Activated CD8-positive, alpha-beta memory T cell treated with anti-CD3 and anti-CD28 coated beads, Interleukin-2, amount 10 ng/mL, durations not matched to agents 7 days and 5 days (primary cell): ENCODE measurements around the gene FTCD. TPM values are rescaled to one million over a fixed set of nuclear protein-coding genes. Genes with fewer than 3 reads are reported as not detected.

Source experiments
- ATAC-seq: fragments of 150-1000 bp; cut with Tn5 transposase; one replicate; pipeline ENCODE4 v1.10.0; 2021; ENCODE audit warnings: moderate library complexity
- CTCF ChIA-PET: fragments of 350-600 bp; sonication (Branson Sonifier 250); formaldehyde crosslinking; loops from one replicate; lab custom pipeline; 2021; ENCODE audit warnings: antibody characterized with exemption; lab: Charles Lee
- DNase-seq: peaks from one replicate; pipeline ENCODE4 v3.0.0-alpha.2; 2020
- H3K27ac Mint-ChIP-seq: one replicate; pipeline ENCODE4 v1.8.0; 2021; ENCODE audit warnings: mild to moderate bottlenecking, mixed read lengths
- H3K27me3 Mint-ChIP-seq: one replicate; pipeline ENCODE4 v1.8.0; 2021; ENCODE audit warnings: mixed read lengths
- H3K36me3 Mint-ChIP-seq: one replicate; pipeline ENCODE4 v1.8.0; 2021; ENCODE audit warnings: mild to moderate bottlenecking, mixed read lengths
- H3K4me1 Mint-ChIP-seq: one replicate; pipeline ENCODE4 v1.8.0; 2021; ENCODE audit warnings: mixed read lengths
- H3K4me3 Mint-ChIP-seq: one replicate; pipeline ENCODE4 v1.8.0; 2021; ENCODE audit warnings: mild to moderate bottlenecking, moderate library complexity, mixed read lengths
- H3K9me3 Mint-ChIP-seq: one replicate; pipeline ENCODE4 v1.8.0; 2022; ENCODE audit warnings: low read depth, mixed read lengths
- total RNA-seq, 2 experiments: library from RNA; stranded (reverse); gene quantifications; one replicate each; pipeline ENCODE4 v1.2.3, GENCODE V29; 2021

FTCD gene
- total RNA-seq, 2 experiments from 2014 or later: not detected

DNA sequence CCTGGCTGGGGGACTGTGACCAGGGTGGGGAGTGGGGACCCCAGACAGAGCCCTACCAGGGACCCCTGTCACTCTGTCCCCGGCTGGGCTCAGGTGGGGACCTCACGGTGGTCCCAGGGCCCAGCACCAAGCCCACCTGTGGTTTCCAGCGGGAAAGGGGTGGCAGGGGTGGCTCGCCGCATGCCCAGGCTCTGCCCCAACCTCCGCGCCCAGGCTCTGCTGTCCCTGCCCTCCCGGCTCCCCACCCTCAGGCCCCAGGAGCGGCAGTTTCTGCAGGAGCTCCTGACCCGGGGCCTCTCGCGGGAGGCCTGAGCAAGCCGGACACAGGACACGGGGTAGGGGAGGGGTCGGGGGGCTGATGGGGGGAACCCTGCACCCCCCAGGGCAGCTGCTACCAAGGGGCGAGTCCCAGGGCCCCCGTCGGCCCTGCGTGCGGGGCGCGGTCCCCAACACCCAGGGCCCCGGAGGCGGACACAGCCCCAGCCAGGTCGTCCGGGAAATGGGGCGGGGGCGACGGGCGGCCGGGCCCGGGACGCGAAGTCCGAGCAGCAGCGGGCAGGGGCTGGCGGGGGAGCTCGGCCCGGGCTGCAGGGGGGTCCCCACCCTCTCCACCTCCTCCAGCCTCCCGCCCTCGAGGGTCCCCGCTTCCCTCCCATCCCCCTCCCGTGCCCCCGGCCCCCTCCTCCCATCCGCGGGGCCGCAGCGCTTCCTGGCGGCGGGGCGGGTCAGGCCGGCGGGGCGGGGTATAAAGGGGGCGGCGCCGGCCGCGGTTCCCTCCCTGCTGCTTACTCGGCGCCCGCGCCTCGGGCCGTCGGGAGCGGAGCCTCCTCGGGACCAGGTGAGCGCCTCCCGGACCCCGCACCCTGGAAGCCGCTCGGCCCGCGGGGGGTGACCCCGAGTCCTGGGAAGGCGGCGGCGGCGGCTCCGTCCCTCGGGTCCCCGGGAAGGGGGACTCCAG lies 57.8 kb downstream of the FTCD start, which contains the start of gene COL6A2:
TSS of gene COL6A2 (plus strand) at position 777 of the 958 bp plus-strand sequence.
- H3K27ac Mint-ChIP-seq: no peak within 1 kb of the TSS
- H3K36me3 Mint-ChIP-seq: peaks cover 4% of the 10 kb centered on the region
- peaks cover 4% of the 10 kb centered on the region for H3K9me3 Mint-ChIP-seq
- DNase-seq: peak; percentile 44
- peaks cover 7% of the 10 kb centered on the region for H3K4me1 Mint-ChIP-seq
- ATAC-seq: peak; percentile 85
- CTCF ChIA-PET: no interaction called here
- H3K27me3 Mint-ChIP-seq: peaks cover 35% of the 10 kb centered on the region
- no peak within 1 kb of the TSS for H3K4me3 Mint-ChIP-seq

DNA sequence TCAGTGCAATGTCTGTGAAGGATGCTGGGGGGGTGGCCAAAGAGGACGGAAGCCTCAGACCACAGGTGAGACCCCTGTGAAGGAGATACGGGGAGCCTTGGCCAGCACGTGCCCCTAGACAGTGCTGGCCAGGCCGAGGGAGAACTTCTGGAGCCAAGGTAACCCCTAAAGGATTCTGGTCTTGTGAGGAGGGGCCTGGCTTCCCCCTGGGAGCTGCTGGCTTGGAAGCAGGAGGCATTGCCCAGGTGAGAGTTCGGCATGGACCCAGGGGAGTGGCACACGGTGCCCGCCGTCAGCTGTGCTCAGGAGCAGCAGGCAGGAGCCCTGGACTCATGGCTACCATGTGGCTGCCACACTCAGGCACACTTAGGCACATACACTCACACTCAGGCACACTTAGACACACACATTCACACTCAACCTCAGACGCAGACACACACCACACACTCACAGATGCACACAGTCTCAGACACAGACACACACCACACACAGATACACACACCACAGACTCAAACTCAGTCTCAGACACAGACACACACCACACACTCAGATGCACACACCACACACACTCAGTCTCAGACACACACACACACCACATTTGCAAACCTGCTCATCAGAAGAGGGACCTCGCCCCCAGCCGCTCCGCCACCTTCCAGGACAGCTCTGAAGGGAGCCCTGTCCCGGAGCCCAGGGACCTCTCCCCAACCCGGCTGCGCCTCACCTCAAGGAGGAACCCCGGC lies 58.6 kb downstream of the FTCD start:
- DNase-seq: peak; percentile 38

DNA sequence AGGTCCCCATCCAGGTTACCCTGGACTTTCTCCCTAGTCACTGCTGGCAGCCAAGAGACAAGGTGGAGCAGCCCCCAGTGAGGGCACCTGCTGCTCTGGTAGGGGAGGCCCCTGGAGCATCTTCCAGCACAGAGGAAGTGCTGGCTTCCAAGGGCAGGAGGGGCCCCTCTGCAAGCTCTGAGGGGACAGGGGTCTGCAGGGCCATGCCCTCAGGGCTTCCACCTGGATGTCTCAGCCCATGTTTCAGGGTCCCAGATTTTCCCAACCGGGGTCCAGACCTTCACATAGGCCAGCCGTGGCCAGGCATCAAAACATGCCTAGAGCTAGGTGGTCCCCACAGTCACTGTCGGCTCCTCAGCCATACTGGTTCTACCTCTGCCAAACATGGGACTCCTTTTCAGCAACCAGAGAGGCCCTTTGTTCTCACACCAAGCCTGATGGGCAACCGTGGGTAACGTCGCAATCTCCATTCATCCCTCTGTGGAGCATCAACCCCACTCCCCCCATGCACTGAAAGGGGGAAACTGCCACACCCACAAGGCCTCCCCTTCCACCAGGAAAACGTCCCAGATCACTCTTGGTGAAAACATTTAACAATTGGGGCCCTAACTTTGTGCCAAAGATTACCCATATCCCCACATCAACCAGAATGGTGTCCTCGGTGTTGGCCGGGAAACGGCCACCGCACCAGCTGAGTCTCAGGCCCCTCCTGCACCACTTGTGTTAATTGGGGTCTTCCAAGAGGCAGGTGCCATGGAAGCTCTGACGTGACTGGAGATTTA lies 59.4 kb downstream of the FTCD start:
- H3K4me3 Mint-ChIP-seq: no peak overlapping the region
- peak; percentile 36 for DNase-seq
- CTCF ChIA-PET: no interaction called here

More for the DNA sequence above, 58.6 kb downstream of the FTCD start:
- no peaks in the 10 kb centered on the region for H3K36me3 Mint-ChIP-seq
- ATAC-seq: no peak
- H3K9me3 Mint-ChIP-seq: no peaks in the 10 kb centered on the region
- no peak overlapping the region for H3K27ac Mint-ChIP-seq
- no peak overlapping the region for H3K4me3 Mint-ChIP-seq
- peaks cover 7% of the 10 kb centered on the region for H3K4me1 Mint-ChIP-seq
- H3K27me3 Mint-ChIP-seq: peaks cover 31% of the 10 kb centered on the region
- CTCF ChIA-PET: no interaction called here

DNA sequence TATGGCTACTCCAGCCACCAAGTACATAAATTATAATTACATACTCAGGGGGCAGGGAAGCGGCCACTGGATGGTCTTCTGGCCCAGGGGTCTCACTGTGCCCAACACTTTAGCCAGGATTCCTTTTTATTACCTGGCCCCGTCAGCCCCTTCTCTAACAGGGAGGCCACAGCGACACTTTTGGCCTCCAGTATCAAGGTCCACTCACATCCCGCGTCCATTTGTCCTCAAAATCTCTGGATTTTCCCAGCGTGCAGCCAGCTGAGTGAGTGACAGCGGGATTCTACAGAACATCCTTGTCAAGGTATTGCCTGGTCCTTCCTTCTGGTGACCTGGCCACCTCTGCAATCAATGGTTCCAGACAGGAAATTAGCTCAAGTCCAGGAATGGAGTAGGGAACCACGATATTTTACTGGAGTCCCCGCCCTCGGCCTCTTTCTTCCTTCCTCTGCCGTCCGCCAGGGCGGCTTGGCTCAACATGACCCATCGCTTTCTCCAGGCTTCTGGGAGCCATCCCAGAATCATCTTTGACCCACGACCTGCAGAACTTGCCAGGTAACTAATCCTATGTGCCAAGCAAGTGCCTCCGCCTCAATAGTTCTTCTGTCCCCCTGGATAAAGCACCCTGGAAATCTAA lies 60.2 kb downstream of the FTCD start:
- peak; percentile 18 for DNase-seq
- Mint-ChIP-seq H3K9me3 (peaks cover 9% of the 10 kb centered on the region), H3K27me3 (peaks cover 16% of the 10 kb centered on the region)

More for the DNA sequence above, 59.4 kb downstream of the FTCD start:
- no peak for ATAC-seq
- Mint-ChIP-seq H3K9me3 (peaks cover 3% of the 10 kb centered on the region), H3K27me3 (peaks cover 23% of the 10 kb centered on the region), H3K27ac (no peak overlapping the region), H3K4me1 (peaks cover 7% of the 10 kb centered on the region), H3K36me3 (peaks cover 2% of the 10 kb centered on the region)

DNA sequence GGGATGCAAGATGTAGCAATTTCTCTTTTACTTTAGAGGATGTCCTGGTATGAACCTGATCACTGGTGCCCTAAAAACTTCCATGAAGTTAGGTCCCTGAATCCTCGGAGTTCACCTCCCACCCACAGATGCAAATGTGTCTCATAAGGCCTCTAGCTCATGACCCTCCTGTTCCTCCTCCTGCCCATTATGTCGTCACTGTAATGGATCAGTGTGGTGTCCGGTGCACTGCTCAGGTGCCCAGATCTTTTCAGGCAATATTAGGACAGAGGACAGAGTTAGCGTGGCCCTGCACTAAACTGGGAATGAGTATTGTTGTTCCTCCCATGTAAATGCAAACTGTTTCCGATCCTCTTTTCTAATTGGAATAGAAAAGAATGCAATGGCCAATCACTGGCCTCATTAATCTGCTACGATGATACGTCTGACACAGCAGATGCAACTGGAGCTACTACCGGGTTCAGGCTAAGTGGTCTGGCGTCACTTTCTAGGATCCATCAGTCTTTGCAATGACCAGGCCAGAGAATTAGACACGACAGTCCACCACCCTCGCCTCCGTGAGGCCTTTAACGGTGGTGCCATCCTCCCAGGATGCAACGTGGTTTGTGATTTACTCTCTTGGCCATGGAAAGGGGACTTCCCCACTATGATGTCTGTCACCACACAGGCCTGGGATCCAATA lies 60.8 kb downstream of the FTCD start:
- peak; percentile 30 for DNase-seq
- H3K4me3 Mint-ChIP-seq: no peak overlapping the region
- peaks cover 12% of the 10 kb centered on the region for H3K27me3 Mint-ChIP-seq
- H3K9me3 Mint-ChIP-seq: peaks cover 10% of the 10 kb centered on the region
- H3K27ac Mint-ChIP-seq: no peak overlapping the region
- CTCF ChIA-PET: no interaction called here
- peaks cover 7% of the 10 kb centered on the region for H3K4me1 Mint-ChIP-seq
- ATAC-seq: no peak
- H3K36me3 Mint-ChIP-seq: peaks cover 8% of the 10 kb centered on the region

More for the DNA sequence above, 60.2 kb downstream of the FTCD start:
- H3K4me1 Mint-ChIP-seq: peaks cover 7% of the 10 kb centered on the region
- CTCF ChIA-PET: no interaction called here
- no peak for ATAC-seq
- H3K36me3 Mint-ChIP-seq: peaks cover 7% of the 10 kb centered on the region
- H3K4me3 Mint-ChIP-seq: no peak overlapping the region
- no peak overlapping the region for H3K27ac Mint-ChIP-seq

DNA sequence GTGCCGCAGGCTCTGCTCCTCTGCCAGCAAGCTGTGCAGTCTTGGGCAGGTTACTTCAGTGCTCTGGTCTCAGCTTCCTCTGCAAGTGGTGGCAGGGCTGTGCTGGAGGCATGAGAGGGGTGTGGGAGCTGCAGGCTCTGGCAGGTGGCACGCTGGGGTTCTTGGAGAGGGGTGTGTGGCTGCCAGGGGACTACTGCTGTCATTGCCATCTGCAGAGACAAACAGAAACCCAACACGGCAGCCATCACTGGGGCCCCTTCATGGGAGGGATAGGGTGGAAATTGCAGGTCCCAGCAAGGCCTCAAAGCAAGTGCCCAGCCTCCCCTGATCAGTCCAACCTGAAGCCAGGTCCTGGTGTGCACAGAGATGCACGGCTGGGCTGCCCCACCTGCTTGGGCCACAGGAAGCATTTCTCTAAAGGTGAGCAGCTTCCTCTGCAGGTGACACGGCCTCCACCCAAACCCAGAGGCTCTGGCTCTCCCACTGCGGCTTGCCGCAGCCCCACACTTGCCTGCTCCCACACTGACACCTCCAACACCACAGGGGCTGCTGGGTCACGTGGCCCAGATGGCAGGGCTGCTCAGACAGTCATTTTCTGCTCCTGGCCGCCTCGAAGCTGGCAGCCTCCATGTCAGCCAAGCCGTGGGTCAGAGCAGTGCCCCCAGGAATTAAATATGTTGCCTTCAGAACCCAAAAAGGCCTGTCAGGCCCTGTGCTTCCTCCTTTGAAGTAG lies 61.5 kb downstream of the FTCD start:
- CTCF ChIA-PET: no interaction called here
- Mint-ChIP-seq H3K27me3 (peaks cover 9% of the 10 kb centered on the region), H3K27ac (no peak overlapping the region), H3K4me1 (peaks cover 7% of the 10 kb centered on the region), H3K9me3 (peaks cover 10% of the 10 kb centered on the region), H3K4me3 (no peak overlapping the region), H3K36me3 (peaks cover 8% of the 10 kb centered on the region)
- peak; percentile 45 for DNase-seq
- ATAC-seq: no peak

DNA sequence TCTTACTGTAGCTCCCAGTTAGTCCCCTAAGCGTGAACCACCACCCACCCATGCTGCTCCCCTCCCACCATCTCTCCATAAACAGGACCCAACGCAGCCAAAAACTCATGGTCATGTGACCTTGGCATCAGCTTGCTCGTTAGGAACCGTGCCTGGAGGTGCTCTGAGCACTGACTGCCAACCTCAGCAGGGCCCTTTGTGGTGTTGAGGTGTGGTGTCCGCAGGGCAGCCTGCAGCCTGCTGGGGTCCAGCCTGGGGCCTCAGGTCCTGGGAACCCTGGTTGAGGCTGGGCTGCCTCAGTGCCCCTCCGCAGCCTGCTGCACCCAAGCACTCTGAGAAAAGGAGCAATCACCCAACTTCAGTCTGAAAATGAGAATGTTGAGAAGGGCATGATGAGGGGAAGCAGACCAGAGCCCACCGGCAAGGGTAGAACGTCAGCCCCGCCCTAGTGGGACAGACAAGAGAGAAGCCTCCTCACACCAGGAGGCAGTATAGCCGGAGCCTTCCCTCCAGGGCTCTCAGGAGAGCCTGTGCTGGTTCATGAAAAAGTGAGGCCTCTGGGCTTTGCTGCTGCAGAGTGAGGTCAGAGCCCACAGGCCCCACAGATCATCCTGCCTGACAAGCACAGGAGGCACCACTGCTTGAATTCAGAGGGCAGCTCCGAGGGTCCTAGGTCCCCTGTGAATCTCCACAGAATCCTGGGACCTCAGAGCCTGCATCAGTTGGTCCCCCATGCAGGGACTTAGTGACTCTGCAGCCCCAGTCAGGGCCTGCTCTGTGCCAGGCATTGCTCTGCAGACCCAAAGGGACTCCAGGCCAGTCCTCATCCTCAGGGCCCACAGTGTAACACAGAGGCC lies 62.3 kb downstream of the FTCD start:
- Mint-ChIP-seq H3K9me3 (peaks cover 14% of the 10 kb centered on the region), H3K36me3 (peaks cover 8% of the 10 kb centered on the region), H3K27ac (no peak overlapping the region), H3K27me3 (peaks cover 11% of the 10 kb centered on the region), H3K4me3 (no peak overlapping the region), H3K4me1 (peaks cover 7% of the 10 kb centered on the region)
- ATAC-seq (no peak), DNase-seq (peak; percentile 40)
- CTCF ChIA-PET: no interaction called here

DNA sequence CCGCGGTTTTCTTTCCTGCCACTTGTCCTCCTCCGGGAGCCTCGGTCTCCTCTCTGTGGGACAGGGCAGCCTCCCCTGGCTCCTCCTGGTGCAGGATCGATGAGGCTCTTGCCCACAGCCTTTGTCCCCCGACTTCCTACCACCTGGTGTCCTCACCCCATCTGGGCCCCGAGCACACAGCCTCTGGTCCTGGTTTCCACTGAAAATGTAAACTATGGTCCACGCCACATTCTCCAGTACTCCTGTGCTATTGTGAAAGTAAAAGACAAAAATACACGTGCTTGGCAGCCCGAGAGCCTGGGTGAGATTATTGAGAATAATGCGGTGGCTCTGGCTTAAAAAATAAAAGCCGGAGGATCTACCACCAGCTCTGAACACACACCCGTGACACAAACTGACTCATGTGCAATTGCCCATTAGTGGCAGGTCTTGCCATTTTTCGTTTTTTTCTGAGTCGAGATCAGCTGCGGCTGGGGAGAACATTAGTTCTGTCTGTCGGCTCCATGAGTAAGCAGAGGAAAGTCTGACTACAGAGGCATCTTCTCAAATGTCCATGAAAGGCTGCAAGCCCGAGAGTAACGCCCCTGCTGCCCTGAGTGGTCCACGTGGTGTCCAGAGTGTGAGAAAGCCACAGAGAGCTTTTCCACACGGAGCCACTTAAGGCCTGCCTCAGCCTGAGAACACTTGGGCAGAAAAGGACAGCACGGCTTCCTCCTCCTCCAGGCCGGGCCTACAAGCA lies 63.2 kb downstream of the FTCD start:
- ATAC-seq: no peak
- Mint-ChIP-seq H3K27ac (no peak overlapping the region), H3K4me3 (no peak overlapping the region), H3K9me3 (peaks cover 14% of the 10 kb centered on the region), H3K4me1 (peaks cover 7% of the 10 kb centered on the region), H3K27me3 (peaks cover 11% of the 10 kb centered on the region), H3K36me3 (peaks cover 8% of the 10 kb centered on the region)
- peak; percentile 26 for DNase-seq
- CTCF ChIA-PET: no interaction called here

DNA sequence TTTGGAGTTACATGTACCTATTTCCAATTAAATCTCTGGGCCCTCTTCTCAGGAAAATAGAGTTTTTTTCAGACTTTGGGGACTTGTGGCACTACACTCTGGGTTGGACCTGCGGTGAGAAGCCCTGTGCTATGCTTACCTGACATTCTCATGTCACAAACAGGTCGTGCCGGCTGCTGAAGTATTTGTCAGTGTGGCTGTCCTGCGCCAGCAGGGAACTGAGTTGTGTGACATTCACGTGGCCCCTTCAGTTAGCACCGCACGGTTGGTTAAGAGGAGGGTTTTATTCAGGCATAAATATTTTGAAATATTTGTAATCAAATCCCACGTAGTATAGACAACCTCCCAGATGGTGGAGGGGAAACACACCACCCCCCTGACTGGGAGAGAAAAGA lies 63.8 kb downstream of the FTCD start:
- CTCF ChIA-PET: no interaction called here
- Mint-ChIP-seq H3K27ac (no peak overlapping the region), H3K36me3 (peaks cover 8% of the 10 kb centered on the region), H3K27me3 (peaks cover 10% of the 10 kb centered on the region), H3K4me3 (no peak overlapping the region), H3K4me1 (peaks cover 5% of the 10 kb centered on the region), H3K9me3 (peaks cover 16% of the 10 kb centered on the region)
- ATAC-seq (no peak), DNase-seq (peak; percentile 16)

DNA sequence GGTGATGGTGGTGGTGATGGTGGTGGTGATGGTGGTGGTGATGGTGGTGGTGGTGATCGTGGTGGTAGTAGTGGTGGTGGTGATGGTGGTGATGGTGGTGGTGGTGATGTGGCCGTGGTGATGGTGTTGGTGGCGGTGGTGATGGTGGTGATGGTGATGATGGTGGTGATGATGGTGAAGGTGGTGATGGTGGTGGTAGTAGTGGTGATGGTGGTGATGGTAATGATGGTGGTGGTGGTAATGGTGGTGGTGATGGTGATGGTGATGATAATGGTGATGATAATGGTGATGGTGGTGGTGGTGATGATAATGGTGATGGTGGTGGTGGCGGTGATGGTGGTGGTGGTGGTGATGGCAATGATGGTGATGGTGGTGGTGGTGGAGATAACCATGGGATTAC lies 64.3 kb downstream of the FTCD start:
- Mint-ChIP-seq H3K36me3 (peaks cover 8% of the 10 kb centered on the region), H3K9me3 (peaks cover 16% of the 10 kb centered on the region), H3K4me3 (no peak overlapping the region), H3K4me1 (peaks cover 5% of the 10 kb centered on the region), H3K27ac (no peak overlapping the region), H3K27me3 (peaks cover 6% of the 10 kb centered on the region)
- ATAC-seq: no peak
- no peak for DNase-seq
- CTCF ChIA-PET: no interaction called here

DNA sequence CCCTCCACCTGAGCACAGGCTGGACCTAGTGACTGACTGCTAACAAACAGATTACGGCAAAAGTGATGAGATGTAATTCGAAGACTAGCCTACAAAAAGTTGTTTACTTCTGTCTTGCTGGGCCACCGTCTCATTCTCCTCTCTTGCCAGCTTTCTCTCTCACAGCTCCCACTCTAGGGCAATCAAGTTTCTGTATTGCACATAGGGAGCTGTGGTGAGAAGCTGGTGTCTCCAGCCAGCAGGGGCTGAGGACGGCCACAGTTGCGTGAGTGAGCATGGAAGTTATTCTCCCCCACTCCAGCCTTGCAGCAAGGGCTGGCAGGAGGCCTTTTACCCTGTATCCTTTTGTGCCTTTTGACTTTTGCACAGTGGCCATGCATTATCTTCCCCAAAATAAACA lies 66.1 kb downstream of the FTCD start:
- peaks cover 8% of the 10 kb centered on the region for H3K36me3 Mint-ChIP-seq
- CTCF ChIA-PET: no interaction called here
- ATAC-seq: no peak
- H3K27ac Mint-ChIP-seq: no peak overlapping the region
- peak; percentile 30 for DNase-seq
- H3K9me3 Mint-ChIP-seq: peaks cover 16% of the 10 kb centered on the region
- no peak overlapping the region for H3K4me3 Mint-ChIP-seq
- H3K4me1 Mint-ChIP-seq: peaks cover 3% of the 10 kb centered on the region
- peaks cover 5% of the 10 kb centered on the region for H3K27me3 Mint-ChIP-seq
